NB4 (cell line): Measurements from ENCODE around the gene WRAP53.

ENCODE experiments used
- DNase-seq: peaks from one replicate; pipeline ENCODE4 v3.0.0; 2010; ENCODE audit warnings: low read depth
- H3K4me3 ChIP-seq: one replicate; pipeline ENCODE4 v1.5.1; 2011; ENCODE audit warnings: mild to moderate bottlenecking, low read depth, low read length, moderate library complexity
- CTCF ChIP-seq: IDR thresholded peaks from one replicate; pipeline ENCODE4 v1.5.1; 2012; ENCODE audit warnings: low read depth, low read length
- MAX ChIP-seq: IDR thresholded peaks from 2 replicates; pipeline ENCODE4 v1.6.1; 2011; ENCODE audit warnings: low read depth, low read length
- MYC ChIP-seq: IDR thresholded peaks from 2 replicates; pipeline ENCODE4 v1.6.1; 2011; ENCODE audit warnings: low read depth, low read length
- POLR2A ChIP-seq: IDR thresholded peaks from 2 replicates; pipeline ENCODE4 v1.6.1; 2011; ENCODE audit warnings: mild to moderate bottlenecking; ENCODE audit not compliant: insufficient read length; ENCODE audit errors: extremely low read depth

The WRAP53 gene

GRCh38 chr17:7674934-7675333, 13.3 kb upstream of the WRAP53 start:
- H3K4me3 ChIP-seq, result no peak overlapping the region
- no peak for DNase-seq
- TF ChIP-seq POLR2A (no peak), MAX (no peak), MYC (no peak), CTCF (no peak)

GRCh38 chr17:7676533-7676932, 11.7 kb upstream of the WRAP53 start:
- DNase-seq, result no peak
- no peak for TF ChIP-seq CTCF
- TF ChIP-seq POLR2A, result no peak
- TF ChIP-seq MYC, result no peak
- no peak for TF ChIP-seq MAX
- H3K4me3 ChIP-seq, result no peak overlapping the region

DNA sequence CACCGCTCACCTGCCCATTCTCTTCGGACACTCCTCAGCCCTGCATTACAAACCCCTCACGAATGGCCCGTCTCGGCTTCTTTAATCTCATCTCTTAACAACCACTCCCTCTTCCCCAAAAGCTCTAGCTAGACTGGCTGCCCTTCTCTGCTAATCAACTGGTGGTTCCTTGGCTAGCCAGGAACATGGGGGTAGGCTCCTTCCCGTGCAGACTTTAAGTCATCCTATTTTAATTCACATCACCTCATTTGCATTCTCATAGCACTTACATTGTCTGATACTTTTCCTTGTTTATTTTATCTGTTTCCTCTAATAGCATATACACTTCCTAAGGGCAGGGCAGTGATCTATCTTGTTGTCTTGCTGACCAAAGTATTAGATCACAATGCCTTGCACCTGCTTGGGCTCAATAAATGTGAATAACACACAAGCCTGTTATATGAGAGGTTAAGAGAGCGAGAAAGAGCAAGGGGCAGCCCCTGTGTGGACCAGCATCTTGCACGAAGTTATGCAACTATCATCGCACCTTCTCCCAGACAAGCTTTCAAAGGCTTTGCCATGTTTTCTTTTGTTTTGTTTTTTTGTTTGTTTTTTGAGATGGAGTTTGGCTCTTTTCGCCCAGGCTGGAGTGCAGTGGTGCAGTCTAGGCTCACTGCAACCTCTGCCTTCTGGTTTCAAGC, 10.7 kb upstream of the WRAP53 start:
- no peak overlapping the region for H3K4me3 ChIP-seq
- no peak for DNase-seq
- TF ChIP-seq MAX (no peak), MYC (no peak), CTCF (no peak)

DNA sequence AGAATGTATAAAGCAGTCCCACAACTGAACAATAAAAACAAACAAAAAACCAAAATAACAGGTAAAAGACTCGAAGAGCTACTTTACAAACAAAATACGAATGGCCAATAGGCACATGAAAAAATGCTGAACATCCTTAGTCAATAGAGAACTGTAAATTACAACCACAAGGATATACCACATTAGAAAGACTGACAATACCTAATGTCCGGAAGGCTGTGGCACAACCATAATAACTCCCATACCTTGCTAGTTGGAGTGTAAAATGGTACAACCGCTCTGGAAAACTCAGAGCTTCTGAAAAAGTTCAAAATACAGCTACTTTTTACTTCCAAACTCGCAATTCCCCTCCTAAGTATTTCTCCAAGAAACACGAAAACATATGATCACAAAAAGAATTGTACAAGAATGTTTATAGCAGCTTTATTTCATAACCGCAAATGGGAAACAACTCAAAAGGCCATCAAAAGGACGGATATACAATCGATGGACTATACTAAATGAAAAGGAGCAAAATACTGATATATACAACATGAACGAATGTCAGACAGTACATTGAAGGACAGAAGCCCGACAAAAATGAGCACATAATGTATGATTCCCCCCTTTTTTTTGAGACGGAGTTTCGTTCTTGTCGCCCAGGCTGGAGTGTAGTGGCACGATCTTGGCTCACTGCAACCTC, 3.3 kb upstream of the WRAP53 start:
- no peak for TF ChIP-seq MAX
- no peak for TF ChIP-seq CTCF
- no peak for TF ChIP-seq POLR2A
- no peak for TF ChIP-seq MYC
- H3K4me3 ChIP-seq, result peak overlapping the region; percentile 99
- no peak for DNase-seq

DNA sequence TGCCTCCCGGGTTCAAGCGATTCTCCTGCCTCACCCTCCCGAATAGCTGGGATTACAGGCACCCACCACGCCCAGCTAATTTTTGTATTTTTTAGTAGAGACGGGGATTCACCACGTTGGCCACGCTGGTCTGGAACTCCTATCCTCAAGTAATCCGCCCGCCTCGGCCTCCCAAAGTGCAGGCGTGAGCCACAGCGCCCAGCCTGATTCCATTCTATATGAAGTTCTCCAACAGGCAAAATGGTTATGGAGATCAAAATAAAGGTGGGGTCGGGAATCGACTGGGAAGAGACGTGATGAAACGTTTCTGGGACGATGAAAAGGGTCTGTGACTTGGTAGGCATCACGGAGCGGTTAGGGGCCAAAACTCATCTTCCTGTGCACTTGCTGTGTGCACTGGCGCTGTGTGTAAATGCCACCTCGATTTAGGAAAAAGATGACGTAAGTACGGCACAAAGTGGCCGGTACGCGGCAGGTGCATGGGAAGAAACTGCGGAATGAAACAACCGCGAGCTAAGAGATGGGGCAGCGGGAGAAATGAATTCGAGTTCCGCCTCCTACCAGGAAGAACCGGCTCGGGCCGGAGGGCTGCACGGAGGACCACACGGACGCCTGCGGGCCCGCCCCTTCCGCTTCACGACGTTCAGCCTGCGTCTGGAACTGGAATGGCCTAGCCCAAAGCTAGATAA, 2.6 kb upstream of the WRAP53 start:
- DNase-seq, result peak; percentile 91
- no peak for TF ChIP-seq CTCF
- peak; percentile 56; the same call in 1 of the 2 replicates for TF ChIP-seq MAX
- peak; percentile 66 for TF ChIP-seq MYC
- TF ChIP-seq POLR2A, result peak; percentile 41
- peak overlapping the region; percentile 99 for H3K4me3 ChIP-seq
